GM21390 (cell line): ENCODE results near the gene NOX3.
A peak's percentile ranks its signal among the peaks of the same experiment; 100 is the strongest.
"Not testable (repeated sequence)": the region's sequence is repeated elsewhere in the genome, so short reads cannot be mapped to it uniquely, and the experiment has no call there.

ENCODE experiments used
- ATAC-seq: cut with Tn5 transposase; IDR thresholded peaks from one replicate; pipeline ENCODE4 v1.9.1; 2021; ENCODE audit not compliant: unreplicated experiment

NOX3 gene

GRCh38 chr6:155470979-155471616, 15.5 kb upstream of the NOX3 start:
- ATAC-seq: not testable (repeated sequence)

- not testable (repeated sequence) for ATAC-seq
These were observed 12.9 kb upstream of the NOX3 start for GRCh38 chr6:155468543-155468942.

GRCh38 chr6:155466539-155466938, 10.9 kb upstream of the NOX3 start:
- ATAC-seq: no peak

GRCh38 chr6:155461556-155461955, 5.9 kb upstream of the NOX3 start:
- no peak for ATAC-seq

GRCh38 chr6:155454471-155454870, 1.2 kb downstream of the NOX3 start:
- no peak for ATAC-seq

- ATAC-seq: no peak
These were observed 1.6 kb downstream of the NOX3 start for GRCh38 chr6:155454008-155454407.

GRCh38 chr6:155452576-155452975, 3.1 kb downstream of the NOX3 start:
- ATAC-seq: no peak

- not testable (repeated sequence) for ATAC-seq
These were observed 4.1 kb downstream of the NOX3 start for GRCh38 chr6:155451530-155451929.

GRCh38 chr6:155450240-155450581, 5.4 kb downstream of the NOX3 start:
- no peak for ATAC-seq

- ATAC-seq: no peak
These were observed 6.0 kb downstream of the NOX3 start for GRCh38 chr6:155449450-155450239.

- no peak for ATAC-seq
These were observed 6.8 kb downstream of the NOX3 start for GRCh38 chr6:155448668-155449449.

- no peak for ATAC-seq
These were observed 7.7 kb downstream of the NOX3 start for GRCh38 chr6:155447949-155448348.

- no peak for ATAC-seq
These were observed 10.4 kb downstream of the NOX3 start for GRCh38 chr6:155444952-155445903.

- ATAC-seq: no peak
These were observed 11.3 kb downstream of the NOX3 start for GRCh38 chr6:155444120-155444917.

- no peak for ATAC-seq
These were observed 12.5 kb downstream of the NOX3 start for GRCh38 chr6:155443168-155443567.

- no peak for ATAC-seq
These were observed 13.1 kb downstream of the NOX3 start for GRCh38 chr6:155442562-155442961.

GRCh38 chr6:155441112-155441465, 14.6 kb downstream of the NOX3 start:
- no peak for ATAC-seq

- no peak for ATAC-seq
These were observed 15.1 kb downstream of the NOX3 start for GRCh38 chr6:155440398-155441111.

- ATAC-seq: peak; percentile 70
These were observed 16.3 kb downstream of the NOX3 start for GRCh38 chr6:155439376-155439775.
